ELR (cell line): ENCODE results near the gene STAT5B.
"Not testable (repeated sequence)": the region's sequence is repeated elsewhere in the genome, so short reads cannot be mapped to it uniquely, and the experiment has no call there.

Experiments used
- DNase-seq: peaks from one replicate; pipeline ENCODE4 v3.0.0-alpha.2; 2015; ENCODE audit warnings: low read depth

The STAT5B gene

DNA sequence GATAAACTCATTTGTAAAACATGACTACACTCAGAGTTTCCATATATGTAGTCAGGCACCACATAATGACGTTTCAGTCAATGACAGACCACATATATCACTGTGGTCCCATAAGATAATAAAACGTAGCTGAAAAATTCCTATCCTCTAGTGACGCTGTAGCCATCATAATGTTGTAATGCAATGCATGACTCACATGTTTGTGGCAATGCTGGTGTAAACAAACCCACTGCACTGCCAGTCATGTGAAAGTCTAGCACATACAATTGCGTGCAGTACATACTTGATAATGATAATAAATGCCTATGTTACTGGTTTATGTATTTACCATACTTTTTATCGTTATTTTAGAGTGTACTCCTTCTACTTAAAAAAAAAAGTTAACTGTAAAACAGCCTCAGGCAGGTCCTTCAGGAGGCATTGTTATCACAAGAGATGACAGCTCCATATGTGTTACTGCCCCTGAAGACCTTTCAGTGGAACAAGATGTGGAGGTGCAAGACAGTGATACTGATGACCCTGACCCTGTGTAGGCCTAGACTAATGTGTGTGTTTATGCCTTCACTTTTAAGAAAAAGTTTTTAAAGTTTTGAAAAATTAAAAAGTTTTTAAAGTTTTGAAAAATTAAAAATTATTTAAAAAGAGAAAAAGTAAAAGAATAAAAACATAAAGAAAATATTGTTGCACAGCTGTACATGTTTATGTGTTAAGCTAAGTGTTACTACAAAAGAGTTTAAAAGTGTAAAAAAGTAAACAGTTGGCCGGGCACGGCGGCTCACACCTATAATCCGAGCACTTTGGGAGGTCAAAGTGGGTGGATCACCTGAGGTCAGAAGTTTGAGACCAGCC, 9.0 kb downstream of the STAT5B start:
- peak; percentile 97 for DNase-seq

GRCh38 chr17:42266462-42266861, 9.7 kb downstream of the STAT5B start:
- no peak for DNase-seq

DNA sequence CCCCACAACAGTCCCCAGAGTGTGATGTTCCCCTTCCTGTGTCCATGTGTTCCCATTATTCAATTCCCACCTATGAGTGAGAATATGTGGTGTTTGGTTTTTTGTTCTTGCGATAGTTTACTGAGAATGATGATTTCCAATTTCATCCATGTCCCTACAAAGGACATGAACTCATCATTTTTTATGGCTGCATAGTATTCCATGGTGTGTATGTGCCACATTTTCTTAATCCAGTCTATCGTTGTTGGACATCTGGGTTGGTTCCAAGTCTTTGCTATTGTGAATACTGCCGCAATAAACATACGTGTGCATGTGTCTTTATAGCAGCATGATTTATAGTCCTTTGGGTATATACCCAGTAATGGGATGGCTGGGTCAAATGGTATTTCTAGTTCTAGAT, 11.8 kb downstream of the STAT5B start:
- DNase-seq: not testable (repeated sequence)

- DNase-seq: no peak
Observed at GRCh38 chr17:42260318-42260717, 15.9 kb downstream of the STAT5B start.

DNA sequence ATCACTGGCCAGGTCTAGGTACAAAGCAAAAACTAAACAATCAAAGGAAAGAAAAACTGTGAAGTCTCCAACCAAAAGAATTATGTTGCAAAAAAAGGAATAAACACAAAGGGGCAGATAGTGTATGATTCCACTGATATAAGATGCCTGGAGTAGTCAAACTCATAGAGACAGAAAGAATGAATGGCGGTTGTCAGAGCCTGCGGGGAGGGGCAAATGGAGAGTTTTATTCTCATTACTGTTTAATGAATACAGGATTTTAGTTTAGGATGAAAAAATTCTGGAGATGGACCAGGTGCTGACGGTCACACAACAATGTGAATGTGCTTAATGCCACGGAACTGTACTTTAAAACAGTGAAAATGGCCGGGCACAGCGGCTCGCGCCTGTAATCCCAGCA, 20.7 kb downstream of the STAT5B start:
- DNase-seq: no peak

DNA sequence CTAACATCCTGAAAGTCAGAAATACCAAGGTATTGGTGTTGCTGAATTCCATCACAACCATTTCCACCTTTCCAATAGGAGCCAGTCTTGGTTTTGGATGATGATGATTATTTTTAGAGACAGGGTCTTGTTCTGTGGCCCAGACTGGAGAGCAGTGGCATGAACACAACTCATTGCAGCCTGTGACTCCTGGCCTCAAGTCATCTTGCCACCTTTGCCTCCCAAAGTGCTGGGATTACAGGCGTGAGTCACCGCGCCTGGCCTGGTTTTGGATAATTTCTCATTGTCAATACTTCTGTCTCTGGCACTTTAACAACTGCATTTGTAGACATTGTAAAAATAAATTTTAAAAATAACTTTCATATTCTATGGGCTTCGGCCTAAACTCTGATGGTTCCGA, 22.6 kb downstream of the STAT5B start:
- peak; percentile 22 for DNase-seq

- DNase-seq: peak; percentile 50
Observed at GRCh38 chr17:42252597-42253550, 23.3 kb downstream of the STAT5B start.

- peak; percentile 45 for DNase-seq
Observed at GRCh38 chr17:42251115-42251514, 25.1 kb downstream of the STAT5B start.

GRCh38 chr17:42249681-42250446, 26.3 kb downstream of the STAT5B start:
- no peak for DNase-seq

- peak; percentile 34 for DNase-seq
Observed at GRCh38 chr17:42248351-42249179, 27.6 kb downstream of the STAT5B start.

- peak; percentile 74 for DNase-seq
Observed at GRCh38 chr17:42247734-42248133, 28.5 kb downstream of the STAT5B start.

GRCh38 chr17:42246515-42246914, 29.7 kb downstream of the STAT5B start:
- DNase-seq: peak; percentile 30

- DNase-seq: not testable (repeated sequence)
Observed at GRCh38 chr17:42245183-42245582, 31.0 kb downstream of the STAT5B start.

GRCh38 chr17:42244116-42244515, 32.1 kb downstream of the STAT5B start:
- not testable (repeated sequence) for DNase-seq

DNA sequence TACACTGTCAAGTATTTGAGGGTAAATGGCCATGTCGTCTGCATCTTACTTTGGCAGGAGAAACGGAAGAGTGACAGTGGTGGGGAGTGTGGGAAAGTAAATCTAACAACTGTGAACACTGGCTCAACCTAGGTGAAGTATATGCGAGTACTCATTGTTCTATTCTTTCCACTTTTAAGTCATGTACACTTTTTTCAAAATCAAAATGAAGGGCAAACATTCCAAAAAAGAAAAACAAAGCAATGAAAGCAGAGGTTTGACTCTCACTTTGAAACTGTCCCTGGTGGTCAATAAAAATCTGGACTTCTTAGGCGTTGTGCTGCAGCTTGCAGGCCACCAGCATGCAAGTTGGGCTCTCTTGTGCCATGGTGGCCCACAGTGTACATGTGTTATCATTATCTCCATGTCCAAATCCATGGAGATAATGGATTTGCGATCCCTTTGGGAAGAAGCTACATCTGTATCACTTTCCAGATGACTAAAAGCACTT, 32.7 kb downstream of the STAT5B start:
- no peak for DNase-seq

DNA sequence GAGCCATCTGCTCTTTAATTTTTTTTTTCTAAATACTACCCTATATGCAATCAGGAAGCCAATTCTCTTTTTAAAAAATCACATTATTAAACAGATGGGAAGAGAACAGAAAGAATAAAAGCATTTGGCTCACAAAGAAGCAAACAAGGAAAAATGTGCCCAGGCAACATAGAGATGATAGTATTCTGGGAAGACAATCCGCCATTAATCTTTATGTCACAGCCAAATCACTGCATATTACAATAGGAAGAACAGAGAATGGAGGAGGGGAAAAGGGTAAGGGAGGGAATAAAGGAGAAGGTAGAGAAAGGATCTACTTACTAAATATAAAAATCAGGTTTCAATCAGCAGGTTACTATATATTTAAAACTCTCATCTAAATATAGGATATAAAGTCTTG, 34.3 kb downstream of the STAT5B start:
- no peak for DNase-seq

DNA sequence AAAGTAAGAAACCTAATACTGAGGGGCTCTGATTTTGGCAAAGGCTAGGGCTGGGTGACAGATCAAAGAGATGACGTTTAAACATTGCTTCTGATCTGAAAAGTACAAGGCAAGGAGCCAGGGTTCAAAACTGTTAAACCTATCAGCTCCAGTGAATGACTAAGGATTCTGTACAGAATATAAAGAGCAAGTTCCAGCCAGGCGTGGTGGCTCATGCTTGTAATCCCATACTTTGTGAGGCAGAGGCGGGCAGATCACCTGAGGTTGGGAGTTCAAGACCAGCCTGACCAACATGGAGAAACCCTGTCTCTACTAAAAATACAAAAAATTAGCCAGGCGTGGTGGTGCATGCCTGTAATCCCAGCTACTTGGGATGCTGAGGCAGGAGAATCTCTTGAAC, 35.3 kb downstream of the STAT5B start:
- DNase-seq: not testable (repeated sequence)

DNA sequence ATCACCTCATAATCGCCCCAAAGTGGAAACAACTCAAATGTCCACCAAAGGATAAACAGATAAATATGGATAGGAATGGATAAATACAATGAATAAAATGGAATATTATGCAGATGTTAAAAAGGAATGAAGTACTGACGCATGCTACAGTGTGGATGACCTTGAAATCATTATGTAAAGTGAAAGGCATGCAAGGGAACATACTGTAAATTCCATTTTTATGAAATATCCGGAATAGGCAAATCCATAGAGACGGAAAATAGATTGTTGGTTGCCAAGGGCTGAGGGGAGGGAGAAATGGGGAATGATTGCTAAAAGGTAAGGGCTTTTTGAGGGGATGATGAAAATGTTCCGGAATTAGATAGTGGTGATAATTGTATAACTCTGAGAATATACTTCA, 36.0 kb downstream of the STAT5B start:
- no peak for DNase-seq

- not testable (repeated sequence) for DNase-seq
Observed at GRCh38 chr17:42239576-42239975, 36.6 kb downstream of the STAT5B start.

DNA sequence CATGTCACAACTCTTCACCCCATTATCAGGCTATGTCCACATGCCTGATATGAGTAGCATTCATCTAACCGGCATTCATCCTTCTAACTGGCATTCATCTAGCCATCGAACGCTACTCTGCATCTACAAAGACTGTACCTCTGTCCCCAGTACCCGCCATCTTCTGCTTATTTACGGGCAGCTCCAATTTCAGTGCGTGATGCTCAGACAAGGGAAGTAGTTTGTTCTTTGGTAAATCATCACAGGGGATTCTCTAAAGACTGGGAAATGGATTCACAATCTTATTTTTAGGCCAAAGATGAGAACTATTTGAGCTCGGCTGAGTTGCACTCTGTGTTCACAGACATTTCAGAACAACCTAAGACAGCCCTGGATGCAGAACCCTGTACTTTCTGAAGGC, 39.4 kb downstream of the STAT5B start:
- DNase-seq: no peak

- no peak for DNase-seq
Observed at GRCh38 chr17:42233994-42234393, 42.2 kb downstream of the STAT5B start.
